Activated CD8-positive, alpha-beta memory T cell treated with anti-CD3 and anti-CD28 coated beads, Interleukin-2, amount 50 U/mL, for 1 hour (primary cell): ENCODE data around the gene PACRGL.

ENCODE experiments used
- DNase-seq: peaks from one replicate; pipeline ENCODE4 v3.0.0-alpha.2; 2020; ENCODE audit errors: extremely low read depth

Gene PACRGL

GRCh38 chr4:20700007-20700761 lies at the start of gene PACRGL:
TSS of gene PACRGL (plus strand) at chr4:20700458. CDS start at chr4:20704482, 4,024 bp downstream.
- DNase-seq, result peak; percentile 85

GRCh38 chr4:20652226-20652885 lies 47.9 kb upstream of the PACRGL start:
- no peak for DNase-seq

DNA sequence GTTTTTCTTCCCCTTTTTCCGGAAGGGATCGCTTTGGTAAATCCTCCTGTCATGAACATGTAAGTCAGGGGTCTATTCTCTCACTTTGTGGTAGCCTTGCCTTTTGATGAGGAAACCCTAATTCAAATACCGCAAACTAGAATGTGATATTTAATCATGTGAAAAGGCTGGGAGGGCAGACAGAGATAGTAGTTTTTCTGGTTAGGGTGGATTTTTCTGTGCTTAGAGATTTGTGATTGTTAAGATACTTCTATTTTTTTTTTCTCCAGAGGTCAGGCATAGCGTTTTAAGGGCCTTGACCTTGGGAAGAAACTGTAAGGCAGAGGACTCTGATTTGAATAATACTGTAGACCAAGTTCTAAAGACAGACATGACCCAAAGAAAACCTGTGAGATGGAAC lies 41.8 kb upstream of the PACRGL start:
- DNase-seq, result no peak

DNA sequence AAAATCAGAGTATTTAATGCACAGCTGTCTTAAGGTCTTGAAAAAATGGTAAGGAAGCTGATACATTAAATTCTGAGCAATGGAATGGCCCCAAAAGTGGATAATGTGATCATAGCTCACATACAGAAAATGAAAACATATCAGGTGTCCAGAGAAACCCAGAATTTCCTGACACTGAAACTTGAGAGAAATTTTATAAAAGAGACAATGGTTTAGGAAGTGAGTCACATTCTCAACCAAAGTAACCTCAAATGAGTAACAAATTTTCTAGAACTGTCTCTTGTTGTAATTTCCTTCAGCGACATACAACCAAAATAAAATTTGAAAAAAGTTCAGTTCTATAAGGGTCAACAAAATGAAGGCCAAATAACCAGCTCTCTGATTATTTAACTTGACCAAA lies 37.4 kb upstream of the PACRGL start:
- no peak for DNase-seq

GRCh38 chr4:20666012-20666860 lies 34.0 kb upstream of the PACRGL start:
- no peak for DNase-seq

DNA sequence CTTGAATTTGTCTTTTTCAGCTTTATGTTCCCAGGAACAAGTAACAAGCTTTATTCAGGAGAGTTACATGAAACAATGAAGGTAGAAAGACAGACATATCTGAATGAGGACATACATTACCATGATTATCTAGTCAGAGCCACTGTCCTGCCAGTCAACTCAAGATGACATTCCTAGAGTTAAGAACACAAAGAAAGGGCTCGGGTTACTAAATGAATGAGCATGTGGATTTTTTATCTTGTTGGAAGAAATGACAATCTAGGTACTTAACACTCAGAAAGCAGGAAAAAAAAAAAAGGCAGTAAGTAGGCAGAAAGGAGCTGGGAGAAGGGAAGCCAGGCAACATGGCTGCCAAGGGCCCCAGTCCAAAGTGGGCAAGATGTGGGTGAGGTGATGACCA lies 28.0 kb upstream of the PACRGL start:
- DNase-seq, result no peak

DNA sequence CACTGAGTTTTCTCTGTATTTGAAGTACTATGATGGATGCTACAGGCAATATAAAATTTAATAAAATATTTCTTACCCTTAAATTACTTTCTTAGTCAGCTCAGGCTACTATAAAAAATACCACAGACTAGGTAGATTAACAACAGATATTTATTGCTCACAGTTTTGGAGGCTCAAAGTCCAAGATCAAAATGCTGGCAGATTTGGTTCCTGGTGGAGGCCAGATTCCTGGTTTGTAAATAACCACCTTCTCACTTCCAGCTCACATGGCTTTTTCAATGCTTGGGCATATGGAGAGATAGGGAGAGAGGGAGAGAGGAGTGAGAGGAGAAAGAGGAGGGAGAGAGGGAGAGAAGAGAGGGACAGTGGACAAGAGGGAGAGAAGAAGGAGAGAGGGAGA lies 24.5 kb upstream of the PACRGL start:
- no peak for DNase-seq

GRCh38 chr4:20676501-20677197 lies 23.6 kb upstream of the PACRGL start:
- no peak for DNase-seq

DNA sequence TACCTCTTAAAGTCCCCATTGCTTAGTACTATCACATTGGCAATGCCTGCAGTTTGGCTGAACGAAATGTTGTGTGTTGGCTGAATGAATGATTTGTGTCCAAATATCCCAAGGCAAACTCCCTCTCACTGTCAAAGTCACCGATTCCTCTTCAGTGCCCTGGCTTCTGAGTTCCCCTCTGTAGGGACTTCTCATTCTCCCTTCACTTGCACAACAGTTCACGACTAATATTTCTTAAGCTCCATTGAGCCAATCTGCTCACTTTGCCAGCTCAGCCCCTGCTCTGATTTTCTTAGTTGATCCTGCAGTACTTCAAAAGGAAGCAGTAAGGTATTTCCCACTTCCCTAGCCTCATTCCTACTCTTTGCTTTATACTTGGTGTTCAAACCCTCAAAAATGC lies 21.9 kb upstream of the PACRGL start:
- DNase-seq, result no peak

GRCh38 chr4:20679951-20680350 lies 20.3 kb upstream of the PACRGL start:
- no peak for DNase-seq

- no peak for DNase-seq
Measured at GRCh38 chr4:20680736-20681135, 19.5 kb upstream of the PACRGL start.

GRCh38 chr4:20681271-20681670 lies 19.0 kb upstream of the PACRGL start:
- DNase-seq, result no peak

DNA sequence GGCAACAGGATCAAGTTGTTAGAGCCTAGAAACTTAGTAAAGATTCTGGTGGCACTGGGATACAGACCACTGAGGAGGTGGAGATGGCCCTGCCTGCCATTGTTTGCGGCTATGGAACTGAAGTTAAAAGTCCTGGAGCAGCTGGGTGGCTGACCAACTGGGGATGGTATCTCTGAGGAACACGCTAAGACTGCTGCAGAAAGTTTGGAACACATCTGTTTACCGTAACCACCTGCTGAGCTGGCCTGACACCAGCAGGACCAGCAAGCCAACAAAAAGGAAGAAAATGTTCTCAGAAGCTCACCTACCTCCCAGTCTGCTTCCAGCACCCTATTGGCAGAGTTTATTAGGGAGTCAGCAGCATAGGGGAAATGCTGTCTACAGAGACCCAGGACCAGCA lies 17.4 kb upstream of the PACRGL start:
- DNase-seq, result no peak

DNA sequence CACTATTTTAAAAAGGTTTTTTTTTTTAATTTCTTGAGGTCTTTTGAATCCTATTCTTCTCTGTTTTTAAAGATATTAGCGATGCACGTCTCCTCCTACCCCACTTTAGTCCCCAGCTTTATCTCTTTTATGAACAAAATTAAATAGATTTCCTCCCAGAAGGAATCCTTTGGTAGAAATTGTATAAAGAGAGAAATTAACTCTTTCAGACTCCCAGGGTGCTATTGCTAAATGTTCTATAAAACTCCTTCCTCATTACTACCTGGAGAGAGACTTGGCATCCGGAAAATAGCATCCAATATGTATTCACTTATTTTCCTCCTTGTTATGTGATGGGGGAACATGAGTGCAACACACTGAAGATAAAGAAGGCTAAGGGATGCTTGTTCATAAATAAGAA lies 16.5 kb upstream of the PACRGL start:
- DNase-seq, result no peak

- DNase-seq, result no peak
Measured at GRCh38 chr4:20684852-20685763, 15.2 kb upstream of the PACRGL start.

- DNase-seq, result no peak
Measured at GRCh38 chr4:20687864-20688263, 12.4 kb upstream of the PACRGL start.

DNA sequence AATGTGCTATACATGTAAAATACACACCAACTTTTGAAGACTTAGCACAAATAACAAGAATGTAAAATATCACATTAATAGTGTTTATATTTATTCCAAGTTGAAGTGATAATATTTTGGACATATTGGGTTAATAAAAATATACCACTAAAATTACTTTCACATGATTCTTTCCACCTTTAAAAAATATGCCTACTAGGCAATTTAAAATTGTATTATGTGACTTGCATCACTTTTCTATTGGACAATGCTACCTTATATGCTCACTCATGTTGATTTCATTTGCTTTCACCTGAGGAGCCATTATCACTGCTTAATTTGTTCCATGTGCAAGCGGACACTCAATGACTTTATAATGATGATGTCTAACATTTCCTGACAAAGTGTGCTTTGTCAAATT lies 3.4 kb upstream of the PACRGL start:
- no peak for DNase-seq

GRCh38 chr4:20698382-20698781 lies 1.9 kb upstream of the PACRGL start:
- no peak for DNase-seq

DNA sequence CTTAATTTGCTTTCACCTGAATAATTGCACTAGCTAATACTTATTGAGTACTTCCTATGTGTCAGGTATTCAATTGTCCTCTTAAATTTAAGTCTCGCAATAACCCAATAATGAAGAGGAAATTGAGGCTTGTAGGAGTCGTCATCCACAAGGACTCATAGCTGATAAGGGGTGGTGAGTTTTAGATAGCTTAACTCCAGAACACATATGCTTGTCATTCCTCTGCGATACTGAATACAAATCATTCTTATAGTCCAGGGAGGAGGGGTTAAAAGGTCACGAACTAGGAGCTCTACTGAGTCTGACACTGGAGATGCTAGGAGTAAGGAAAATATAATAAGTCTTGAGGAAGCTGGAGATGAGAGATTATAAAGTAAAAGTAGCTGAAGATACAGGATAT lies 1.4 kb upstream of the PACRGL start:
- no peak for DNase-seq

- no peak for DNase-seq
Measured at GRCh38 chr4:20711335-20711734, 11.1 kb downstream of the PACRGL start.

GRCh38 chr4:20723019-20723418 lies 22.8 kb downstream of the PACRGL start:
- DNase-seq, result no peak
